AG09319 (cell line): Measurements from ENCODE around the gene SMCO4.
"Not testable (repeated sequence)": the region's sequence is repeated elsewhere in the genome, so short reads cannot be mapped to it uniquely, and the experiment has no call there.

Experiments
- DNase-seq: peaks from one replicate; pipeline ENCODE4 v3.0.0-alpha.2; 2010; ENCODE audit warnings: low read depth; ENCODE audit errors: extremely low read depth
- CTCF ChIP-seq: IDR thresholded peaks from 2 replicates; pipeline ENCODE4 v1.5.1; 2011; ENCODE audit warnings: low read depth, mild to moderate bottlenecking, inconsistent platforms, low read length, moderate library complexity

The SMCO4 gene

GRCh38 chr11:93444617-93445073, 98.5 kb downstream of the SMCO4 start:
- TF ChIP-seq CTCF: no peak
- DNase-seq: no peak

GRCh38 chr11:93443232-93443631, 100.0 kb downstream of the SMCO4 start:
- not testable (repeated sequence) for DNase-seq

- DNase-seq: no peak
- TF ChIP-seq CTCF: no peak
Observed at GRCh38 chr11:93432247-93432646, 110.9 kb downstream of the SMCO4 start.
